Smooth muscle cell of the brain vasculature (primary cell): ENCODE results near the gene MIER2.
"Not testable (repeated sequence)": the region's sequence is repeated elsewhere in the genome, so short reads cannot be mapped to it uniquely, and the experiment has no call there.

Experiments used
- DNase-seq: peaks from one replicate; pipeline ENCODE4 v3.0.0-alpha.2; 2012; ENCODE audit warnings: low read depth, low spot score

MIER2 gene

GRCh38 chr19:283395-283794 lies 61.2 kb downstream of the MIER2 start:
- no peak for DNase-seq

GRCh38 chr19:282501-282900 lies 62.1 kb downstream of the MIER2 start:
- no peak for DNase-seq

GRCh38 chr19:281992-282391 lies 62.6 kb downstream of the MIER2 start:
- no peak for DNase-seq

GRCh38 chr19:281156-281853 lies 63.3 kb downstream of the MIER2 start:
- DNase-seq = no peak

GRCh38 chr19:280541-281009 lies 64.0 kb downstream of the MIER2 start:
- no peak for DNase-seq

- DNase-seq = no peak
Measured at GRCh38 chr19:279656-280055, 64.9 kb downstream of the MIER2 start.

- DNase-seq = no peak
Measured at GRCh38 chr19:279231-279630, 65.4 kb downstream of the MIER2 start.

- DNase-seq = no peak
Measured at GRCh38 chr19:277581-278165, 66.9 kb downstream of the MIER2 start.

- no peak for DNase-seq
Measured at GRCh38 chr19:277131-277530, 67.5 kb downstream of the MIER2 start.

- no peak for DNase-seq
Measured at GRCh38 chr19:275958-276646, 68.5 kb downstream of the MIER2 start.

- no peak for DNase-seq
Measured at GRCh38 chr19:275000-275399, 69.6 kb downstream of the MIER2 start.

- no peak for DNase-seq
Measured at GRCh38 chr19:273393-273792, 71.2 kb downstream of the MIER2 start.

GRCh38 chr19:271856-272255 lies 72.7 kb downstream of the MIER2 start:
- DNase-seq = no peak

GRCh38 chr19:270766-271318 lies 73.8 kb downstream of the MIER2 start:
- DNase-seq = not testable (repeated sequence)

GRCh38 chr19:269241-269640 lies 75.4 kb downstream of the MIER2 start:
- DNase-seq = no peak

GRCh38 chr19:262125-262524 lies 82.5 kb downstream of the MIER2 start:
- no peak for DNase-seq

GRCh38 chr19:256804-257203 lies 87.8 kb downstream of the MIER2 start:
- not testable (repeated sequence) for DNase-seq
